HG03469 (cell line): ENCODE results near the gene SPINDOC.
"Not testable (repeated sequence)": the region's sequence is repeated elsewhere in the genome, so short reads cannot be mapped to it uniquely, and the experiment has no call there.

ENCODE experiments used
- ATAC-seq: cut with Tn5 transposase; IDR thresholded peaks from one replicate; pipeline ENCODE4 v1.9.1; 2021; ENCODE audit warnings: mild to moderate bottlenecking, moderate library complexity, moderate number of reproducible peaks; ENCODE audit not compliant: unreplicated experiment

The SPINDOC gene

GRCh38 chr11:63783925-63784592 is 29.2 kb upstream of the SPINDOC start:
- no peak for ATAC-seq

DNA sequence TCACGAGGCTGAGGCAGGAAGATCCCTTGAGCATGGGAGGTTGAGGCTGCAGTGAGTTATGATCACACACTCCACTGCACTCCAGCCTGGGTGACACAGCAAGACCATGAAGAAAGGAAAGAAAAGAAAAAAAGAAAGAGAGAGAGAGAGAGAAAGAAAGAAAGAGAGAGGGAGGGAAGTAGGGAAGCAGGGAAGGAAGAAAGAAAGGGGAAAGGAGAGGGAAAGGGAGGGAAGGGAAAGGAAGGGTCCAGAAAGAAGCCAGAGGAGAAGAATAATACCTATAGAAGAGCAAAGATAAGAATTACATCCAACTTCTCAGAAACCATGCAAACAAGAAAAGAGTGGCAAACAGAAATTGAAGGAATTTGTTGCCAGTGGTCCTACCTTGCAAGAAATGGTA is 27.4 kb upstream of the SPINDOC start:
- no peak for ATAC-seq

GRCh38 chr11:63791495-63792167 is 21.6 kb upstream of the SPINDOC start:
- ATAC-seq, result no peak

DNA sequence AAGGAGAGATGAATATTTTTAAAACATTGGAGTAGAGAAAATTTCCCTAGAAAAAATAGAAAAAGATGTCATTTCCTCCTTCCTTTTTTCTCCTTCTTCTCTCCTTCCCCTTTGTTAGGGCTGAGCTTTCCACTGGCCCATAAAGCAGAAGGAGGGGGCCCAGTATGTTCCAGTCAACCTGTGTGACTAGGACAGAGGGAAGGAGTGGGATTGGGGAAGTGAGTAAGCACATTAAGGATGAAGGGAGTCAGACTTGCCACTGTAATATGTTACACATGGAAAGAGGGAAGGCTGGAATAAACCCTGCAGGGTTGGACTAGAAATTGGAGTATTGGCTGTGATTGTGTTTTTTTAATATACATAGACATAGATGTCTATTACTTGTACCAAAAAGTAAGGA is 20.1 kb upstream of the SPINDOC start:
- no peak for ATAC-seq

DNA sequence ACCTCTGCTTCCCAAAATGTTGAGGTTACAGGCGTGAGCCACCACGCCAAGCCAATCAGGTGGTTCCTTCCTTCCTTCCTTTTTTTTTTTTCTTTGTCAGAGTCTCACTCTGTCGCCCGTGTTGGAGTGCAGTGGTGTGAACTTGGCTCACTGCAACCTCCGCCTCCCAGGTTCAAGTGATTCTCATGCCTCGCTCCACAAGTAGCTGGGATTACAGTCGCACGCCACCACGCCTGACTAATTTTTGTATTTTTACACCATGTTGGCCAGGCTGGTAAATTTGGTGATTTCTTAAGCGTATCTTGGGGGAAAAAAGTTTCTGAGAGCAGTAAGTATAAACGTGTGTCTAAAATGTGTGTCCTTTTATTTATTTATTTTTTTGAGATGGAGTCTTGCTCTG is 18.2 kb upstream of the SPINDOC start:
- ATAC-seq, result no peak

DNA sequence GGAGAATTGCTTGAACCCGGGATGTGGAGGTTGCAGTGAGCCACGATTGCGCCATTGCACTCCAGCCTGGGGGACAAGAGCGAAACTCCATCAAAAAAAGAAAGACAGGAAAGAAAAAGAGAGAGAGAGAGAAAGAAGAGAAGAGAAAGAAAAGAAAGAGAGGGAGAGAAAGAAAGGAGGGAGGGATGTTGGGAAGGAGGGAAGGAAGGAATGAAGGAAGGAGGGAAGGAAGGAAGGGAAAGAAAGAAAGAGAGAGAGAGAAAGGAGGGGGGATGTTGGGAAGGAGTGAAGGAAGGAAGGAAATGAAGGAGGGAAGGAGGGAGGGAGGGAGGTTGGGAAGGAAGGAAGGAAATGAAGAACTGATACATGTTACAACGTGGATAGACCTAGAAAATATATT is 12.3 kb upstream of the SPINDOC start:
- ATAC-seq, result no peak

- ATAC-seq, result no peak
Observed at GRCh38 chr11:63802637-63803414, 10.4 kb upstream of the SPINDOC start.

- ATAC-seq, result no peak
Observed at GRCh38 chr11:63804259-63804658, 9.0 kb upstream of the SPINDOC start.

DNA sequence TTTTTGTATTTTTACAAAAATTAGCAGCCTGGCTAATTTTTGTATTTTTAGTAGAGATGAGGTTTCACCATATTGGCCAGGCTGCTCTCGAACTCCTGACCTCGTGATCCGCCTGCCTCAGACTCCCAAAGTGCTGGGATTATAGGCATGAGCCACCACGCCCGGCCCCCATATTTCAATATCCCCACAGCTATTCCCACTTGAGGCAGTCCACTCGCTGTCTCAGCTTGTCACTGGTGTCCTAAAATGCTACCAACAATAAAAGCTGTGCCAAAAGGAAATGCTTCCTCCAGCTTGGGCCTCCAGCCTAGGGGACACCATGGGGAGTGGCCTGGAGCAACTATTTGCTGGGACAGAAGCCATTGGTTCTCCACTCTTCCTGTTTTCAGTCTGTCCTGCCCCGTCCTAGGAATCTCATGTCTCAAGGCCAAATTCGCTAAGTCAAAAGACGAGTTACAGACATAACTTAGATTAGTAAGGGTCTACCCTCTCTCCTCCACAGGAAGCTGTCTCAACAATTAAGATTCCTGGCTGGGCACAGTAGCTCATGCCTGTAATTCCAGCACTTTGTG is 7.3 kb upstream of the SPINDOC start:
- ATAC-seq, result no peak

DNA sequence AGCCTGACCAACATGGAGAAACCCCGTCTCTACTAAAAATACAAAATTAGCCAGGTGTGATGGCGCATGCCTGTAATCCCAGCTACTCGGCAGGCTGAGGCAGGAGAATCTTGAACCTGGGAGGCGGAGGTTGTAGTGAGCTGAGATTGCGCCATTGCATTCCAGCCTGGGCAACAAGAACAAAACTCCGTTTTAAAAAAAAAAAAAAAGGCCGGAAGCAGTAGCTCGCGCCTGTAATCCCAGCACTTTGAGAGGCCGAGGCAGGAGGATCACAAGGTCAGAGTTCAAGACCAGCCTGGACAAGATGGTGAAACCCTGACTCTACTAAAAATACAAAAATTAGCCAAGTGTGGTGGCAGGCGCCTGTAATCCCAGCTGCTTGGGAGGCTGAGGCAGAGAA is 2.9 kb upstream of the SPINDOC start:
- ATAC-seq, result not testable (repeated sequence)

GRCh38 chr11:63811522-63811921 is 1.7 kb upstream of the SPINDOC start:
- ATAC-seq, result no peak

- ATAC-seq, result peak; percentile 22
Observed at GRCh38 chr11:63813563-63814382, 517 bp downstream of the SPINDOC start.

DNA sequence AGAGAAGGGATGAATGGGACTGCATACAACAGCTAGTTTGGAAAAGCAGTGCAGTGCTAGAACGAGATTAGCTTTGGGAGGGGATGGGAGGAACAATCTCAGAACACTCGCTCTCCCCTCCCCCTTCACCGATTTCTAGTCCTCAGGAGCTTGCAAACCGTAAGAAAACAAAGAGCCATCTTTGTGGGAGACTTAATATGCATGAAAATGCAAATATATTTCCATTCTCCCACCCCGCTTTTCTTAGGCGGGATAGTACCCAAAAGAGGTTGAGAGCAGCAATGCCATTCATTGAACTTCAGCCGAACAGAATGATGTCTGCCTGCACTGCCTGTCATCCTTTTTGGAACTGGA is 1.1 kb downstream of the SPINDOC start:
- no peak for ATAC-seq

GRCh38 chr11:63816166-63816565 is 2.9 kb downstream of the SPINDOC start:
- no peak for ATAC-seq

DNA sequence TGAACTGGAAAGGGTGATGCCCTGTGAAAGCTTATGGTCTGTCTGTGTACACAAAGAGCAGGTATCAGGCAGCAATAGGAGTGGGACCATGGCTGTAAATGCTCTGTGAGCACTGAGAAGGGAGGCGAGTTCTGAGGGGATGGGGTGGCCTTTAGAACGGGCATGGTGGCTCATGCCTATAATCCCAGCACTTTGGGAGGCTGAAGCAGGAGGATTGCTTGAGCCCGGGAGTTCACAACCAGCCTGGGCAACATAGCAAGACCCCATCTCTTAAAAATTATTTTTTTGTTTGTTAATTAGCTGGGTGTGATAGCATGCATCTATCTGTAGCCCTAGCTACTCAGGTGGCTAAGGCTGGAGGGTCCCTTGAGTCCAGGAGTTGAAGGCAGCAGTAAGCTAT is 3.5 kb downstream of the SPINDOC start:
- no peak for ATAC-seq

- no peak for ATAC-seq
Observed at GRCh38 chr11:63817758-63818498, 4.7 kb downstream of the SPINDOC start.

DNA sequence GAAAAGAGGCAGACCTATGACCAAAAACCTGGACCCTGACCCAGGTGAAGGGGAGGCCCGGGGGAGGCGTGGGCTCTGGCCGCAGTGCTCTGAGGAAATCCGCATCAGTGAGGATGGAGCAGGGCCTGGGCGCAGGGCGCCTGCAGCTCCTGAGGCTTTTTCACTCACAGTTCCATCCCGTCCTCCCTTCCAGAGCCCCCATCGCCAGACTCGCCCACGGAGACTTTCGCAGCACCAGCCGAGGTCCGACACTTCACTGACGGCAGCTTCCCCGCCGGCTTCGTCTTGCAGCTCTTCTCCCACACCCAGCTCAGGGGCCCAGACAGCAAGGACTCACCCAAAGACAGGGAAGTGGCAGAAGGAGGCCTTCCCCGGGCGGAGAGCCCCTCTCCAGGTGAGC is 5.4 kb downstream of the SPINDOC start:
- ATAC-seq, result no peak

DNA sequence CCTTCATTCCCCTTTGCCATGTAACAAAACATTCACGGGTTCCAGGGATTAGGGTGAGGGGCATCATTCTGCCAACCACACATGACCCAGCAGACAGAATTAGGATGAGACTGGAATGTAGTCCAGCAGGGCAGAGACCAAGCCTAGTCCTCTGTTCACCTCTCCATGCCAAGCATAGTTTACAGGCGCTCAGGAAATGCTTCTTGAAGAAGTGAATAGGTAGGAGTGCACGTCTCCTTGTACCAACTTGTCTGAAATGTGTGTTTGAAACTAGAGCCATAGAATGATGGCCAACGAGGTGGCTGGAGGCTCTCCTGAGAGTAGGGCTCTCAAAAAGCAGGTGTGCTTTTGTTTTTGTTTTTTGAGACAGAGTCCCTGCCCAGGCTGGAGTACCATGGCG is 8.2 kb downstream of the SPINDOC start:
- no peak for ATAC-seq

DNA sequence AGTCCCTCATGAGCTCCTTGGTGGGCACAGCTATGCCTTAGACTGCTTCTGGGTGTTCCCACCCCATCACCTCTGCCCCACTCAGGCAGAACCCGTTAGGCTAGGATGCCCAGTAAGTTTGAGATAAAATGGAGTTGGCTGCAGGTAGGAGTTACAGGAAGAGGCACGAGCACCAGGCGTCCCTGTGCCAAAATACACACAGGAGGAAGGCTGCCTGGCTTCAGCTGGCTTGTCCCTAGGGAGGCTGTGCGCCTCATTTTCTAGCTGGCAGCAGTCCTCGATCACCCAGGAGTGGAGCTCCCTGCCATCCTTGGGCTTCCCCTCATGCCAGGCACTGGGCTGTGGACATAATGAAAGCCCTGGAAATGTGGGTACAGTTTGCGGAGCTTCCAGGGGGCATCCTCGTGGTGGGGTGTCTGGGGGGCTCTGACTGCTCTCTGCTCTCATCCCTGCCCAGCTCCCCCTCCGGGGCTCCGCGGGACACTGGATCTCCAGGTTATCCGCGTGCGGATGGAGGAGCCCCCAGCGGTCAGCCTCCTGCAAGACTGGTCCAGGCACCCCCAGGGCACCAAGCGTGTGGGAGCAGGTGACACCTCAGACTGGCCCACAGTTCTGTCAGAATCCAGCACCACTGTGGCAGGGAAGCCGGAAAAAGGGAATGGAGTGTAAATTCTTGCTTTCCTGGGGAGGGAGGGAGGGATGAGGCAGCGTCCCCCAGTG is 13.4 kb downstream of the SPINDOC start:
- ATAC-seq, result no peak
